ENCODE results near the gene RNF26.

Gene RNF26

DNA sequence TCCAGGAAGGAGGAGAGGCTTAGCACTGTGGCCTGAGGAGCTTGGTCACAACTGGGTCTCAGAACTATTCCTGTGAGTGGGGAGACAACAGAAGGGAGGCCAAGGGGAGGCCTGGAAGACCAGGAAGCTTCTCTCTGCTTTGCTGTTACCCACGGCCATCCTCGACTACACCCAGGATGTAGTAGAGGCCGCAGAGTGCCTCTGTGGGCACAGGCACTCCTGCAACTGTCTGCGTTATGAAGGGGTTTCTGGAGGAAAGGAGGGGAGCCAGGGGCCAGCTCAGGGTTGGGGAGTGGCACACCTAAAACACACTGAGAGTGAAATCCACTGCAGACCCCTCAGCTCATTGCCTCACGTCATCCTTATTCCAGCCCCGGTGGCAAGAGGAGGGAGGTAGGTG lies 16.0 kb downstream of the RNF26 start:
- no peak for DNase-seq (ENCODE audit: low read depth in 4 of 4, low spot score in 1 of 4)

DNA sequence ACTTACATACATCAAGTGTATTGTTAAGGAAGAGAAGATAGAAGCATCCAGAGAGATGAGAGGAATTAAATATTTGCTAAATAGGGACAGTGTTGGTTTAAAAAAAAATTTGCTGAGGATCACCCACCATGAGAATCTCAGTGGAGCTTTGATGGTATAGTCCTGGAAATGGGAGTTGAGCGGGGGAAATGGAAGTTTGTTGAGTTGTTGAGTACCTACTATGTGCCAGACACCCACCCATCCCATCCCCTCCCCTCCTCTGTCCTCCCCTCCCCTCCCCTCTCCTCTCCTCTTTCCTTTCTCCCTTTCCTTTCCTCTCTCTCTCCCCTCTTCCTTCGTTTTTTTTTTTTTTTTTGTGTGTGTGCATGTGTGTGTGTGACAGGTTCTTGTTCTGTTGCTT lies 16.9 kb downstream of the RNF26 start:
- DNase-seq (ENCODE audit: low read depth in 4 of 4, low spot score in 1 of 4): no peak

DNA sequence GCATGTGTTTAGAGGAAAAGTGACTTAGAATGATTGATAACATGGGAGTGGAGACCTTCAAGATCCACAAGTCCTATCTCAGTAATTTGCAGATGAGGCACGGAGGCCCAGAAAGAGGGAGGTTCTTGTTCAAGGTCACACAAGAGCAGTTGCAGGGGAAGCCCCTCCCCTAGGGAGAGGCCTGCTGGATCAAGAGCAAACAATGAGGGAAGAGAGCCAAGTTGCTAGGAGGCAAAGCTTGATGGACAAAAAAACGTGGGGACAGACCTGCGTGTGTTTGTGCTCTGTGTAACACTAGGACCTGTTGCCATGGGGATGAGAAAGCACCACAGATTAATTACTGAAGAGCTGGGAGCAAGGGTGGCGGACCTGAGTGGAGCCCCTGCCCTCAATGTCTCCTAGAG lies 18.5 kb downstream of the RNF26 start:
- DNase-seq (ENCODE audit: low read depth in 4 of 4, low spot score in 1 of 4): no peak

DNA sequence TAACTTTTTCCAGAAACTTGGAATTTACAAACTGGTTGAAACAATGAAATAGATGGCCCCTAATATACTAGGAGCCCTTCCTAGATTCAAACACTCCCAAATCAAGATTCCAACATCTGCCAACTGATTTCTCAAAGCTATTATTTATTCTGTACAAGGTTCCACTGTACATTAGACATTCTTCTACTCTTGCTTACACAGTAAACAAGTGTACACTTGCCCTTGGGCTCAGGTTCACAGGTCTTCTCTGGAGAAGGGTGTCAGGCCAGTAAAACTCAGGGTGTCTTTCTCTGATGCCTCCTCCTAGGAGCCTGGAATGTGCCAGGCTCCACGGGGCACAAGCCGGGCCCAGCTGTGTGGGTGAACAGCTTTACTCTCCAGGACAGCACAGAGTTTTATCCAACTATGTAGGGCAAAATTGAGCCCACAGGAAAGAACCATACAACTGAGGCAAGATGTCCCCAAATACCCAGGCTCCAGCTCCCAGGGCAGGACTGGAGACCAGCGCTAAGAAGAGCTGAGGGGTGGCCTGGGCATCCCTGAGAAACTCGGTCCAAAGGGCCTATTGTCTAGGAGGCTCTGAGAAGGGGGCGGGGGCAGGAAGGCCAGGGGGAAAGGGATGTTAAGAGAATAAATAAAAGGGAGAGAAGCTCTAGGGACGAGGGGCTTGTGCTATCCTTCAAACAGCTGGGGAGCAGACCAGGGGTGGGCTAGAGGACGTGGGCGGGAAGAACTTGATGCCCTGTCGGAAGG lies 20.9 kb downstream of the RNF26 start:
- DNase-seq (ENCODE audit: low read depth in 4 of 4, low spot score in 1 of 4): no peak

DNA sequence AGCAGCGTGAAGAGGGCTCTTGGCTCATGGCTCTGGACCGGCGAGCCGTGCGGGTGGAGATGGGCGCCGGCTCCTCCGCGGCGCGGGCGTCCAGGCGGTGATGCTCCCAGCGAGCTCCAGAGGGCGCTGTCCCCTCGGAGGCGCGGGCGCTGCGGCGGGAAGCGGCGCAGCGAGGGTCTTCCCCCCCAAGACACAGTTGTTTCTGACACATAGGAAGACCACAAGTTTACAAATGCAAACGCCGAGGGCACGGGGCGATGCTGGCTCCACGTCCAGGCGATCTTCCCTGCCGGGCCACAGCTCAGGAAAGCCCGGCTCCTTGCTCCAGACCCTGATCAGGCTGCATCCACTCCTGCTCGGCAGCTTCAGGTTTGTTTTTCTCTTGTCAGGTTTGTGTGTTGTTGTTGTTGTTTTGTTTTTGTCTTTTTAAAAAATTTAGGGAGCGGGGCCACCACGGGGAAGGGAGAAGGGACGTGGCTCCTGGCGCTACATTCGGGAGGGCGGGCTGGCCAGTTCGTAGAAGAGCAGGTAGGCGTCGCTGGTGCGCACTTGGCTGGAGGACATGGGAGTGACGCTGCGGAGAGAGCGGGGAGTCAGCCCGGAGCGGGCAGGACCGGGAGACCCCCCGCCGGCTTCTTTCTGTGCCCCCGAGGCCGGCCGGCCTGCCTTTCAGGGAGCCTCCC lies 22.2 kb downstream of the RNF26 start:
- peak; percentile 45 to 63 (median 58) for DNase-seq (ENCODE audit: low read depth in 4 of 4, low spot score in 1 of 4)

DNA sequence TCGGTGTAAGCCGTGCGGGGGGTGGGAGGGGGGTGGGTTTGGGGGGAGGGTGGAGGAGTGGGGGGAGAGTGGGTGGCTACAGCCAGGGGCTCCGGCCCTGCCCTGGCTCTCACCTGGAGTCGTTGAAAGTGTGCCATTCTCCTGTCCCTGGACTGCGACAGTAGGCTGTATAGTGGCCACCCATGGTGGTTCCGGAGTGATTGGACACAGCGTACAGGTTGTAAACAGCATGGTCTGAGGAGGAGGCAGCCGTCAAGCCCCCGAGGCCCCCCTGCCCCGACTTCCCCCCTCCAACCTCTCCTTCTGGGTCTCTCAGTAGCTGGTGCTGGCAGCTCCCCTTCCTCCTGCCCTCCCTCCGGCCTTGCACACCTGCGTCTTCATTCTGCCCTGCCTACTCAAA lies 22.7 kb downstream of the RNF26 start:
- DNase-seq (ENCODE audit: low read depth in 4 of 4, low spot score in 1 of 4): no peak

DNA sequence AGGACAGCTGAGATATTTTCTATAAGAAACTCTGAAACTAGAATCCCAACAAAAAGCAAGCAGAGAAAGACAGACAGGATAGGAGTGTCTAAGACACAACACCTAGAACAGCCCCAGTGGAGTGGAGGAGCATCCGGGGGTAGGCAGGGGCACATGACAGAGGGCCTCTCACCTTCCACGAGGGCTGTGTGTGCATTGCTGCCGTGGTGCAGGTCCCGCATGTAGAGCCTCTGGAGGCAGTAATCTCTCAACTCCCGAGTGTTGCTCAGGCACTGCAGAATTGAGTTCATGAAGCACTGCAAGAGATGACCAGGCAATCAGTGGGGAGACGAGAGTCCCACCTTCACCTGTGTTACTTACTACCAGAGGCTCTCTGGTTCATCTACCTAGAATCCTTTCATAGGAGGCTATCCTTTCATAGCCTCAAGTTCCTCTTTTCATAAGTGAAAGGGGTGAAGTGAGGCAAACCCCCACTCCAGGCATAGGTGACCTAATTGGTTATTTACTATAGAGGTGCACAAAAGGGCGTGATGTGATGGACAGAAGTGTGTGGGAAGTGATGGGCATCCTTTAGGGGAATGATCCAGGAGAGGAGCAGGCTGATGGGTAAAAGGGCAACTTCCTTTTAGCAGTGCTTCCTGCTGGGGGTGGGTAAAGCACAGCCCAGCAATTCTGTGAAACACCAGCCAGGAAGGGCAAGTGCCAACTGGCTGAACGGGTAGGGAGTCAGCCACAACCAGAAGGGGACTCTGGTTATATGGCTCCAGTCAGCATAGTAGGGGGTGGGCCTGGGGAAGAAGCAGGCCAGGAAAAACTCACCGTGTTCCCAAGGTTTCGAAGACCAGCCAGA lies 25.3 kb downstream of the RNF26 start:
- no peak for DNase-seq (ENCODE audit: low read depth in 4 of 4, low spot score in 1 of 4)

DNA sequence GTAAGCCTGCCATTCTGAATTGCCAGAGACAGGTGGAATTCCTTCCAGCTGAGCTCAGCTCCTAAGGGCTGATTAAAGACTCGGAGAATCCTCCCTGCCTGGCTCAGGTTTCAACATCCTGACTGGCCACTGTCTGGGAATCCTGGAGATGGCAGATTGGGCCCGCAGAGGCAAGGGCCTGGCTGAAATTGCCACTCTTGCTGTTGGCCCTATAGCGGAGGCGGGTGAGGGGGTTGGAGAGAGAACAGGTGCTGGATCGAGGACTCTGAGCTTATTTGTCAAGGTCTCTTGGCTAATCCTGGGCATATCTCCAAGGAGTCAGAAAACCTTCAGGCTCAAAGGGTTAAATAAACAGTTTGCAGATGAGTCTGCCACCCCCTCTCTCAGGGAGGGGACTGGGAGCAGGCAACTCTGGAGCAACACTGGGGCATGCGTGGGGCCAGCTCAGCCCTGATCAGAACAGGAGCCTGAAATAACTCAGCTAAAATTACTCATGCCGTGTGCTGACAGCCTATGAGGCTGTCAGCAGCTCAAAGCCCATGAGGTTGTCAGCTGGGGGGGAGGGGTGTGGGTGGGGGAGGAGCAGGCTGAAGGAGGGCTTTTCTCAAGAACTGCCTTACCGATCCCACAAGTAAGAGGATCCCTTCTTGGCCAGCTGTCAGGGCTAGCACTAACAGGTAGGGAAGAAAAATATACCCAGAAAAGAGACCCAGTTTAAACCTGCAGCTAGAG lies 26.9 kb downstream of the RNF26 start:
- DNase-seq (ENCODE audit: low read depth in 4 of 4, low spot score in 1 of 4): peak in 2 of 4 experiments; percentile 26 to 50

DNA sequence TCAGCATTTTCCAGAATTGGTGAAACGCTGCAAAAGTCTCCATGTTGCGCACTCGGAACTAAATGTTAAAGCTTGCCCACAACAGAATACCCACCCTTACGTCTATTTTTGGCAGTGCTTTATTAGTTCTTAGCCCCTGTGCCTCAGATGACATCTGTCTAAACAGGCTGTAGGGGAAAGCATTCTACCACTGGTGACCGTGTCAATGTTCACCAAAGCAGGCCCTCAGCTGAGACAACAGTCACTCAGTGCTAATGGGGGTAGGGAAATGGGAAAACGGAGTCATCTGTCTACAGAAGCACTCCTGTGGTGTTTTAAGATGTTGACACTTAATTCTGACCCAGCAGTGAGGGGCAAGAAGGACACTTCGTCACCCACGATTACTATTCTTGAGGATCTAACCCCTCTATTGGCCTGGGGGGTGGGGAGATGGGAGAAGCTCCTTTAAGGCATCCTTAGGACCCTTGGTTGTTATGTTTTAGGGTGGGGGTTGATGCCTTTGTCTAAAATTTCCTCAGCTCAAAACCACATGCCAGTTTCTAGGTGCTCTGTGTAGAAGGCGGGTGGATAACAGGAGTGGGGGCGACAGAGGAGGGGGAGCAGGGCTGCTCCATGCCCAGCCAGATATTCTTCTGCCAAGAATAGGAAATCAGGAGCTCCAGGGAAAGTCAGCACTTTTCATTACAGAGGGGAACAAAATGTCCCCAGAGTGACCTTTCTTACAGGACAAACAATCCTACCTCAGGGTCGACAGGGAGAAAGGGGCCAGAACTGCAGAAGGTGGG lies 27.8 kb downstream of the RNF26 start:
- DNase-seq (ENCODE audit: low read depth in 4 of 4, low spot score in 1 of 4): no peak

DNA sequence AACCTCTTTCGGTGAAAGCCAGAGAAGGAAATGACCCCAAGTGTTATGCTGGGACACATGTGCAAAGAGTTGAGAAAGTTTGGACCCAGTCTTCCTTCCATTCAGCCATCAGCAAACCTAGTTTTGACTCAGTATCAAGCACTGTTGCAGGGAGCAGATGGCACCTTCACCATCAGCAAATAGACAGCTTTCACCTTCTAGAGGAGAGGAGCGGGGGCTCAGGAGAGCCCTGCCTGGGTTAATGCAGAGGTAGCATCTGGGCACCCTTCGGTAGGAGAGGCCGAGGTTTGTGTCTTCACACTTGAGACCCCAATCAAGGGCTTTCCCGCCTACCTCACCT lies 28.4 kb downstream of the RNF26 start:
- no peak for DNase-seq (ENCODE audit: low read depth in 4 of 4, low spot score in 1 of 4)

DNA sequence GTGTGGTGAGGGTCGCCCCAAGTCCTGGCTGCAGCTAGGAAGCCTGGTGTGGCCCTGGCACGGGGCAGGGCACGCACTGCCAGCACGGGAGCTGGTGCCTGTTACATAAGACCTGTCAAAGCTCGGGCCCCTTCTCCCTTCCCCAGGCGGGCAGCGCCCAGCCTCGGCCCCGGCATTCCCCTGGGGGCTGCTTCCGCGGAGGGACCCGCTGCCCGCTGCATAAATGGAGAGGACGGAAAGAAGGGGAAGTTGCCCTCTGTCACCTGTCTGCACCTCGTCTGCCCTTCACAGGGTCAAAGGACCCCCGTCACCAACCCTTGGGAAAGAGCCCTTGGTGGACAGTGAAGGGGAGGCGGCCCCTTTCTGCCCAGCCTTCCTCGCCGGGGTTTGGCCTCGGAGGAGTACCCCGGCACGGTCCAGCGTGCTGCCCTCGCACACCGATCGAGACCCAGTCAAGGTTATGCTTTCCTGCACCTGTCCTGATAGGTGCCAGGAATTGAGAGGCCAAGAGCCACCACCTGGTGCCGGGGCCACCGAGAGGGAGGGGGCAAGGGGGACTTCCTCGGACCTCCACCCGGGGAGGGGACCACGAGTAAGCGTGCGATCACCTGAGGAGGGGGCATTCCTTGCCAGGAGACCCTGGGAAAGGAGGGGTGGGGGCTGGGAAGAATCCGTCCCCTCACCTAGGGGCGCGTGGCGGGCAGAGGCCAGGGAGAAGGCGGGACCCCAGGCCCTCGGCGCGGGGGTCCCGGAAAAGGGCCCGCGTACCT lies 28.9 kb downstream of the RNF26 start:
- no peak for DNase-seq (ENCODE audit: low read depth in 4 of 4, low spot score in 1 of 4)

DNA sequence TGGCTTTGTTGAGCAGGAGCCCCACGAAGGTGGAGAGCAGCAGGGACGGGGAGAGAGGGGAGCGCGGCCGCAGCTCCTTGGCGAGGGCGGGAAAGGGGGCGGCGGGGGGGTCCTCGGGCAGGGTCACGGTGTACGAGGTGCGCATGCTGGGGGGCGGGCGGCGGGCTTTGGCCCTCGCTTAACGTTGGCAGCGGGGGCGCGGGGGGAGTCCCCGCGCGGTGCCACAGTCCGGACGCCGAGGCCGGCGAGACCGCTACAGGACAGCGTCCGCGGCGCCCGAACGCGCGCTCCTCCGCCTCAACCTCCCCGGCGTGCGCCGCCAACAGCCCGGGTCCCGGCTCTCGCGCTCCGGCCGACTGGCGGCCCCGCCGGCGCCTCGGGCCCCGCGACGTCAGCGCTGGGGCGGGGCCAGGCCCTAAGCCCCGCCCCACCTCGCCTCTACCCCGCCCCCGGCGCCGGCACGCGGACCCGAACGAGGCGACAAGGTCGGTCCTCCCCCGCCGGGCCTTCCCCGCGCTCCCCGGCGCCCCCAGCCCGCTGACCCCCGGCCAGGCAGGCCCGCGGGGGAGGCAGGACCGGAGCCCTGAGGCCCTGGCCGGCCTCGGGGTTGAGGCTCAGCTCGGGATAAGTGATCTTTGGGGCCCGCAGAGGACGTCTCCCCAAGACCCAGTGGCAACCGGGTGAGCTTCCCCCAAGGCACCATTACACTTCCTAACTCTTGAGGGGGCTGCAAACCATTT lies 29.7 kb downstream of the RNF26 start:
- DNase-seq (ENCODE audit: low read depth in 4 of 4, low spot score in 1 of 4): peak in 2 of 4 experiments; percentile 34 to 45

DNA sequence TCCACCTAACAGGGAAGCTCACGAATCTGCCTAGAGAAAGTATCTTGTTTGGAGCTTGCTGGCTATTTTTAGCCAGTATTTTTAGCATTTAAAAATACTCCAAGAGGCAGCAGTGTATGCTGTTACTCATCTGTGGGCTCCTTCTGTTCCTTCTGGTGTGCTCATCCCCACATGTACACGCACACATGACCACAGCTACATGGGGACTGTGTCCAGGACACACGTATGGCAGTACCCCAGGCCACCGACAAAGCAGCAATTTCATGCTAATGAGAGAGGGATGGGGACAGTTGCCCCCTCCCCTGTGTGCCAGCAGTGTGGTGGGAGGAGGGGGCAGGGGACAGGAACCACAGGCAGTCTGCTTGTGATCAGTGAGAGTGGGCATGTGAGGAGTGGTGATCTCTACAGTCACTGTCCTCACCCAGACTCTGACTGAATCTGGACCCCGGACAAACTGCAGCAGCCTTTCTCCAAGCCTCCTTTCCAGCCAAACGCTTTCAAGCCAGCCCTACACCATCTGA lies 30.8 kb downstream of the RNF26 start:
- DNase-seq (ENCODE audit: low read depth in 4 of 4, low spot score in 1 of 4): no peak

DNA sequence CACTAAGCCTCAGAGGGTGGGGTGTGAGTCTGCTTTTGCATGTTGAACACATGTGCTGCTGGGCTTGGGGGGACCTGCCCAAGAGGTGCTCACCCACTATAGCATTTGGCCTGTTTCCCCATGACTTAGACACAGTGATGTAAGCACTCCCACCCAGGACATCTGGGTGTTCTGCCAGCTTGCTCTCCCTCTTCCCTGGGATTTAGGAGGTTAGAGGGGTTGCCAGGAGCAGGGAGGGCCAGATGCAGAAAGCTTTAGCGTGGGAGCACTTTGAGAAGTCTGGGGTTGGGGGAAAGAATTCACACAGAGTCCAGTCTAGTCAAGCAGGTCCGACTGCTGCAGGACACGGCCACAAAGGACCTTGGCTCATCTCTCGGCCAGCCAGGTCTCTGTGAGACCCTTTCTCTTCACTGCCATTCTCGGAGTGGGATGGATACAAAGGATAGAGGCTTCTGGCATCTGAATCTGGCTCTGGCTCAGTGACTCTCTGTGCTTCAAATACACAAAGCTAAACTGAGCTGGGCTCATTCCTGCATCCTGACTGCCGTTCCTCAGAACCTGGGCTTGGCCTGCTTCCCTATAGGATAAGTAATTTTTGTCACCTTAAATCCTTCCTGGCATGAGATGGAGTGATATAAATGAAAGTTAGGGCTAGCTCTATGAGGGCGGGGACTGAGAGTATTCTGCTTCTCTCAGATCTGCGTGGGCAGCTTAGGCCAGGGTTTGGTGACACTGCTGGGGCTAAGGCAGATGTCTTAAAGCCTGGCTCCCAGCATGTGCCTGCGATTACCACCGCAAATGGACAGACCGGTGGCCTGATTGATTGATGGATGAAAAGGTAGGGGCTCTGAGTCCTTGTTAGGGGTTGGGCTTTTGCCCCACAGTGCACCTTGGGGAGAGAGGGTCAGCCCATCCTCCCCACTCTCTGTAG lies 32.6 kb downstream of the RNF26 start:
- no peak for DNase-seq (ENCODE audit: low read depth in 4 of 4, low spot score in 1 of 4)

DNA sequence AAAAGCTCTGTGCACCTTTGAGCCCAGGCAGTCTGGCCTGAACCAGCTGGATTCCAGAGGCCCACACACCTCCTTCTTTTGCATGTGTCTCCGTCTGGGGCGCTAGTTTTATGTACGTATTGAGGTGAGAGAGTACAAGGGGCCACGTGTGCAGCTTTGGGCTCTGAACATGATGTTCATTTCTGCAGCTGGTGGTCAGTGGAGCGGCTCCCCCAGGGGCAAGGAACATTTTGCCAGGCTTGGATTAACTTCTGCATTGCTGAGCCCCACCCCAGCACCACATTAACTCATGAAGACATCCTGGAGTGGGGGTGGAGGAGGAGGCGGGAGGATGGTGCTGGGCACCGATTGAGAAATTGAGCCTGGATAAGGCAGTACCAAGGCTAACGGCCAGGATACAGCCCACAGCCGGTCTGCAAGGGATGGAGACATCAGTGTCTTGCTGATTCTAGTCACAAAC lies 33.4 kb downstream of the RNF26 start:
- DNase-seq (ENCODE audit: low read depth in 4 of 4, low spot score in 1 of 4): no peak

DNA sequence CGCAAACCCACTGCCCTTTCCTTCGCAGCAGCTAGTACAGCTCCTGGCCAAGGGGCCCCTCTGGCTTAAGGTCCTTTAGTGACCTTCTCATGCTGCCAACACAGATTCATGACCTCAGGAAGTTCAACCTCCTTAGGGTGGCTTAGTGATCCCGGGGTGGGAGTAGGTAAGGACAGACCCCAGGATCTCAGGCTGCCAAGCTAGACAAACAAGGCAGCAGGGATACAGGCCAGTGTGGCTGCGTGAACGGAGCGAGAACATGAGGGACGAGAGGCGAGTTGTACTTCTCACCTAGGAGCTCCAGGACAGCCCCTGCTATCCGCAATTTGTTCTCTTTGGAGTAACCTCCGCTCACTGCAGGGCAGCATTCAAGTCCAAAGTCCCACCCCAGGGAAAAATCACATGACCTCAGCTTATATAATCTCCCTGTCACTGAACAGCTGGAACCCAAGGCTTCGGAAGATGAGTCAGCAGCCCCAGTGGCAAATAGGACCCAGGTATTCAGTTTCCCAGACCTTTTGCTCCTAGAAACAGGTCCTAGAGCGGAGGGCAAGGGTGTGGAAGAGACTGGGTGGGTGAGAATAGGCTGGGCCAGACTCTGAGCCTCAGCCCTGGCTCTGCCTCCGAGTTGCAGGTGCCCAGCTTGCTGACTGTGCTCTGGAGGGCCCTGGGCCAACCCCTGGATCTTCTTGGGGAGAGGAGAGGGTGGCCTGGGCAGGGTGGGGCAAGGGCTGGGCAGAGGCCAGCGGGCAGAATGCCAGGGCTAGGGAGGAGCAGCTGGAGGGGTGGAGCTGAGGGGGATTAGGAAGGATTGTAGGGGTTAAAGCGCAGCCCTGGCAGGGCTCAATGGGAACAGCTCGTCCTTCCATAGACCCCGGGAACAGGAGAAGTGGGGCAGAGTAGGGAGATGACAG lies 34.1 kb downstream of the RNF26 start:
- no peak for DNase-seq (ENCODE audit: low read depth in 4 of 4, low spot score in 1 of 4)

All from stimulated activated CD4-positive, alpha-beta T cell treated with anti-CD3 and anti-CD28 coated beads, Interleukin-1b, Interleukin-23, amount 100 ng/mL, for 24 hours (primary cell).